ENCODE measurements around the gene RAB4B.
"Not testable (repeated sequence)": the region's sequence is repeated elsewhere in the genome, so short reads cannot be mapped to it uniquely, and the experiment has no call there.

RAB4B gene

DNA sequence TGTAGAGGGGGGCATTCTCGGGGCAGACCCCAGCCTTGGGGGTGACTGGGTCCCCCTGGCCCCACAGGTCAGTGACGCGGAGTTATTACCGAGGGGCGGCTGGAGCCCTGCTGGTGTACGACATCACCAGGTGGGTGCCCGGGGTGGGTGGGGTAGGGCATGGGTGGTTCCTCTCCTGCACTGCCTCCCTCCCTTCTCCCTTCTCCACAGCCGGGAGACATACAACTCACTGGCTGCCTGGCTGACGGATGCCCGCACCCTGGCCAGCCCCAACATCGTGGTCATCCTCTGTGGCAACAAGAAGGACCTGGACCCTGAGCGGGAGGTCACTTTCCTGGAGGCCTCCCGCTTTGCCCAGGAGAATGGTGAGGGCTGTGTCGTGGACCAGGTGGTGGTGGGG, 5.7 kb downstream of the RAB4B start:
- H3K4me3 ChIP-seq (replicated peaks; ENCODE audit: low read depth, low read length) = no peak overlapping the region
- no peak for DNase-seq (ENCODE audit: low read depth)
- TF ChIP-seq, protein P1, sequence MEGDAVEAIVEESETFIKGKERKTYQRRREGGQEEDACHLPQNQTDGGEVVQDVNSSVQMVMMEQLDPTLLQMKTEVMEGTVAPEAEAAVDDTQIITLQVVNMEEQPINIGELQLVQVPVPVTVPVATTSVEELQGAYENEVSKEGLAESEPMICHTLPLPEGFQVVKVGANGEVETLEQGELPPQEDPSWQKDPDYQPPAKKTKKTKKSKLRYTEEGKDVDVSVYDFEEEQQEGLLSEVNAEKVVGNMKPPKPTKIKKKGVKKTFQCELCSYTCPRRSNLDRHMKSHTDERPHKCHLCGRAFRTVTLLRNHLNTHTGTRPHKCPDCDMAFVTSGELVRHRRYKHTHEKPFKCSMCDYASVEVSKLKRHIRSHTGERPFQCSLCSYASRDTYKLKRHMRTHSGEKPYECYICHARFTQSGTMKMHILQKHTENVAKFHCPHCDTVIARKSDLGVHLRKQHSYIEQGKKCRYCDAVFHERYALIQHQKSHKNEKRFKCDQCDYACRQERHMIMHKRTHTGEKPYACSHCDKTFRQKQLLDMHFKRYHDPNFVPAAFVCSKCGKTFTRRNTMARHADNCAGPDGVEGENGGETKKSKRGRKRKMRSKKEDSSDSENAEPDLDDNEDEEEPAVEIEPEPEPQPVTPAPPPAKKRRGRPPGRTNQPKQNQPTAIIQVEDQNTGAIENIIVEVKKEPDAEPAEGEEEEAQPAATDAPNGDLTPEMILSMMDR (IDR thresholded peaks at IDR 0.05; ENCODE audit: low read length, missing control alignments) = no peak

DNA sequence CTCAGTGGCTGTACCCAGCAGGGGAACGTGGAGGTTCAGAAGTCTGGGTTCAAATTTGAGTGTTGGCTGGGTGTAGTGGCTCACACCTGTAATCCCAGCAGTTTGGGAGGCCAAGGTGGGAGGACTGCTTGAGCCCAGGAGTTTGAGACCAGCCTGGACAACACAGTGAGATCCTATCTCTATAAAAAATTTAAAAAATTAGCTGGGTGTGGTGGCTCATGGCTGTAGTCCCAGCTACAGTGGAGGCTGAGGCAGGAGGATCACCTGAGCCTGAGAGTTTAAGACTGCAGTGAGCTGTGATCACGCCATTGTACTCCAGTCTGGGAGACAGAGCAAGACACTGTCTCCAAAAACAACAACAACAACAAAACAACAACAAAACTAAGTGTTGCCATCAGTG, 6.1 kb downstream of the RAB4B start:
- H3K4me3 ChIP-seq (replicated peaks; ENCODE audit: low read depth, low read length); DNase-seq (ENCODE audit: low read depth): not testable (repeated sequence)

GRCh38 chr19:40785526-40785925, 7.5 kb downstream of the RAB4B start:
- DNase-seq (ENCODE audit: low read depth) = no peak
- TF ChIP-seq, protein P1 (IDR thresholded peaks at IDR 0.05; ENCODE audit: low read length, missing control alignments) = no peak
- no peak overlapping the region for H3K4me3 ChIP-seq (replicated peaks; ENCODE audit: low read depth, low read length)

DNA sequence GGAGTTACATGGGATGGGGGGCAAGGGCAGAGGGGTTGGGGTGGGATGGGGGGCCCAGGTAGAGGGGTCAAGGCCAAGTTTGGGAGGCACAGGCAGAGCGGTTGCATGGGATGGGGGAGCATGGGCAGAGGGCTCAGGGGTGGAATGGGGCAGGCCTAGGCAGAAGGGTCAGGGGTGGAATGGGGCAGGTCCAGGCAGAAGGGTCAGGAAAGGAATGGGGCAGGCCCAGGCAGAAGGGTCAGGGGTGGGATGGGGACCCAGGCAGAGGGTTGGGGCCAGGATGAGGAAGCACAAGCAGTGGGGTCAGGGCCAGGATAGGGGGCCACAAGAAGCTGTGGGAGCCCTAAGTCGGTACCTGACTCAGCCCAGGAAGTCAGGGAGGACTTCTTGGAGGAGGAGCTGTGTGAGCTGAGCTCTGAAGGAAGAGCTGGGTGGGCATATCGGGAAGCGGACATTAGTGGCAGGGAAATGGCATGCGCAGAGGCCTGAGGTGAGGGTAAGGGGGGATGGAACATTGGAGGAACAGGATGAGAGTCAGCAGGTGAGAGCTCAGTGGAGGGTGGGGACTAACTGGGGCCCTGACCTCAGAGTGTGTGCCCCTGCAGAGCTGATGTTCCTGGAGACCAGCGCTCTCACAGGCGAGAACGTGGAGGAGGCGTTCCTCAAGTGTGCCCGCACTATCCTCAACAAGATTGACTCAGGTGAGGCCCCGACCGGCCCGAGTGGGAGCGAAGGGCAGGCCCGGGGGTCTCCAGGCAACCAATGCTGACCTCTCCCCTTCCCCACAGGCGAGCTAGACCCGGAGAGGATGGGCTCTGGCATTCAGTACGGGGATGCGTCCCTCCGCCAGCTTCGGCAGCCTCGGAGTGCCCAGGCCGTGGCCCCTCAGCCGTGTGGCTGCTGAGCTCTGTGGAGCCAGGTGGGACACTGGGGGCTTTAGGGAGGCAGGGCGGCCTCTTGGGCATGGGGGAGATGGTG, 8.3 kb downstream of the RAB4B start:
- DNase-seq (ENCODE audit: low read depth) = no peak
- no peak overlapping the region for H3K4me3 ChIP-seq (replicated peaks; ENCODE audit: low read depth, low read length)
- TF ChIP-seq, protein P1 (IDR thresholded peaks at IDR 0.05; ENCODE audit: low read length, missing control alignments) = no peak

- TF ChIP-seq, protein P1 (IDR thresholded peaks at IDR 0.05; ENCODE audit: low read length, missing control alignments) = no peak
- no peak for DNase-seq (ENCODE audit: low read depth)
- H3K4me3 ChIP-seq (replicated peaks; ENCODE audit: low read depth, low read length) = no peak overlapping the region
Observed at GRCh38 chr19:40791349-40791748, 13.3 kb downstream of the RAB4B start.

- no peak for DNase-seq (ENCODE audit: low read depth)
- H3K4me3 ChIP-seq (replicated peaks; ENCODE audit: low read depth, low read length) = no peak overlapping the region
- TF ChIP-seq, protein P1 (IDR thresholded peaks at IDR 0.05; ENCODE audit: low read length, missing control alignments) = no peak
Observed at GRCh38 chr19:40791996-40792395, 13.9 kb downstream of the RAB4B start.

GRCh38 chr19:40797166-40797962, 19.3 kb downstream of the RAB4B start:
- no peak for DNase-seq (ENCODE audit: low read depth)
- TF ChIP-seq, protein P1 (IDR thresholded peaks at IDR 0.05; ENCODE audit: low read length, missing control alignments) = no peak
- H3K4me3 ChIP-seq (replicated peaks; ENCODE audit: low read depth, low read length) = no peak overlapping the region
